ENCODE data around the gene PTPN12.

DNA sequence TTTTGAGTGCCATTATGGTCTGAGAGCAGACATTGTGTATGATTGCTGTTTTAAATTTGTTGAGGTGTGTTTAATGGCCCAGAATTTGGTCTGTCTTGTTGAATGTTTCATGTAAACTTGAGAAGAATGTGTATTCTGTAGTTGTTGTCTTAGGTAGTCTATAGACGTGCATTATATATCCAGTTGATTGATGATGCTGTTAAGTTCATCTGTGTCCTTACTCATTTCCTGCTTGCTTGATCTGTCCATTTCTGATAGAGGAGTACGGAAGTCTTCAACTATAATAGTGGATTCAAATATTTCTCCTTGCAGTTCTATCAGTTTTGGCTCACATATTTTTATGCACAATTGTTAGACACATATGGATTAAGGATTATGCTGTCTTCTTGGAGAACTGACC, 16.0 kb downstream of the PTPN12 start:
- TF ChIP-seq, protein P1, sequence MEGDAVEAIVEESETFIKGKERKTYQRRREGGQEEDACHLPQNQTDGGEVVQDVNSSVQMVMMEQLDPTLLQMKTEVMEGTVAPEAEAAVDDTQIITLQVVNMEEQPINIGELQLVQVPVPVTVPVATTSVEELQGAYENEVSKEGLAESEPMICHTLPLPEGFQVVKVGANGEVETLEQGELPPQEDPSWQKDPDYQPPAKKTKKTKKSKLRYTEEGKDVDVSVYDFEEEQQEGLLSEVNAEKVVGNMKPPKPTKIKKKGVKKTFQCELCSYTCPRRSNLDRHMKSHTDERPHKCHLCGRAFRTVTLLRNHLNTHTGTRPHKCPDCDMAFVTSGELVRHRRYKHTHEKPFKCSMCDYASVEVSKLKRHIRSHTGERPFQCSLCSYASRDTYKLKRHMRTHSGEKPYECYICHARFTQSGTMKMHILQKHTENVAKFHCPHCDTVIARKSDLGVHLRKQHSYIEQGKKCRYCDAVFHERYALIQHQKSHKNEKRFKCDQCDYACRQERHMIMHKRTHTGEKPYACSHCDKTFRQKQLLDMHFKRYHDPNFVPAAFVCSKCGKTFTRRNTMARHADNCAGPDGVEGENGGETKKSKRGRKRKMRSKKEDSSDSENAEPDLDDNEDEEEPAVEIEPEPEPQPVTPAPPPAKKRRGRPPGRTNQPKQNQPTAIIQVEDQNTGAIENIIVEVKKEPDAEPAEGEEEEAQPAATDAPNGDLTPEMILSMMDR (IDR thresholded peaks at IDR 0.05): no peak
- TF ChIP-seq, protein P2, sequence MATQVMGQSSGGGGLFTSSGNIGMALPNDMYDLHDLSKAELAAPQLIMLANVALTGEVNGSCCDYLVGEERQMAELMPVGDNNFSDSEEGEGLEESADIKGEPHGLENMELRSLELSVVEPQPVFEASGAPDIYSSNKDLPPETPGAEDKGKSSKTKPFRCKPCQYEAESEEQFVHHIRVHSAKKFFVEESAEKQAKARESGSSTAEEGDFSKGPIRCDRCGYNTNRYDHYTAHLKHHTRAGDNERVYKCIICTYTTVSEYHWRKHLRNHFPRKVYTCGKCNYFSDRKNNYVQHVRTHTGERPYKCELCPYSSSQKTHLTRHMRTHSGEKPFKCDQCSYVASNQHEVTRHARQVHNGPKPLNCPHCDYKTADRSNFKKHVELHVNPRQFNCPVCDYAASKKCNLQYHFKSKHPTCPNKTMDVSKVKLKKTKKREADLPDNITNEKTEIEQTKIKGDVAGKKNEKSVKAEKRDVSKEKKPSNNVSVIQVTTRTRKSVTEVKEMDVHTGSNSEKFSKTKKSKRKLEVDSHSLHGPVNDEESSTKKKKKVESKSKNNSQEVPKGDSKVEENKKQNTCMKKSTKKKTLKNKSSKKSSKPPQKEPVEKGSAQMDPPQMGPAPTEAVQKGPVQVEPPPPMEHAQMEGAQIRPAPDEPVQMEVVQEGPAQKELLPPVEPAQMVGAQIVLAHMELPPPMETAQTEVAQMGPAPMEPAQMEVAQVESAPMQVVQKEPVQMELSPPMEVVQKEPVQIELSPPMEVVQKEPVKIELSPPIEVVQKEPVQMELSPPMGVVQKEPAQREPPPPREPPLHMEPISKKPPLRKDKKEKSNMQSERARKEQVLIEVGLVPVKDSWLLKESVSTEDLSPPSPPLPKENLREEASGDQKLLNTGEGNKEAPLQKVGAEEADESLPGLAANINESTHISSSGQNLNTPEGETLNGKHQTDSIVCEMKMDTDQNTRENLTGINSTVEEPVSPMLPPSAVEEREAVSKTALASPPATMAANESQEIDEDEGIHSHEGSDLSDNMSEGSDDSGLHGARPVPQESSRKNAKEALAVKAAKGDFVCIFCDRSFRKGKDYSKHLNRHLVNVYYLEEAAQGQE (IDR thresholded peaks at IDR 0.05; ENCODE audit: insufficient read depth in 1 of 2, low read depth in 2 of 2, low read length in 1 of 2): no peak

All from Panc1 (cell line).